ENCODE measurements around the gene HOXD12.

HOXD12 gene

GRCh38 chr2:176149939-176150583, 50.5 kb downstream of the HOXD12 start:
- no peak for TF ChIP-seq CTCF (conservative IDR thresholded peaks at IDR 0.05)
- no peak overlapping the region for H3K27ac ChIP-seq

GRCh38 chr2:176150584-176151441, 51.2 kb downstream of the HOXD12 start:
- H3K27ac ChIP-seq, result no peak overlapping the region
- no peak for TF ChIP-seq CTCF (conservative IDR thresholded peaks at IDR 0.05)

GRCh38 chr2:176151442-176152287, 52.1 kb downstream of the HOXD12 start, which contains the start of gene HOXD4:
Gene HOXD4, plus strand, starts transcription at chr2:176151550. Its CDS starts 84 bp downstream, at chr2:176151634.
- no peak within 1 kb of the TSS for H3K27ac ChIP-seq

More at GRCh38 chr2:176151442-176152287, 52.1 kb downstream of the HOXD12 start, which contains the start of gene HOXD4:
- TF ChIP-seq CTCF (conservative IDR thresholded peaks at IDR 0.05), result no peak
